Measurements from ENCODE around the gene AGBL3. TPM values are rescaled to one million over a fixed set of nuclear protein-coding genes. Genes with fewer than 3 reads are reported as not detected.

The AGBL3 gene
- total and polyA plus RNA-seq, 12 donors: 0.64 to 2.6 (median 1.1) TPM

DNA sequence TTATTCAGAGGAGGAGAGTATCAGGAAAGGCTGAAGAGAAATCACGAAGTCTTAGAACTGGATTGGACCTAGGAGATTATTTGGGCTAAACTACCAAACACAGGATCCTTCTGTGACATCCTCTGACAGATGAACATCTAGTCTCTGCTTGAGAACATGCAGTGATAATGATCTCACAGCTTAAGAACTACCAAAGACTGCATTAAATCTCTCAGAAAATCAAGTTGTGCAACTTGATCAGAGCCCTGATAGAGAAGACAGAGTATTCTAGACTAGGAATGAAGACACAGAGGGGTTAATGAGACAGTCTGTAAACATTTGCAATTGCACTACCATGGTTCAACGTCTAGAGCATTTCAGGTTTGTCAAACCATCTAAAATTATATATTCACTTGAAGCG, 37.1 kb upstream of the AGBL3 start:
- ATAC-seq (no peak), DNase-seq (no peak)
- Histone ChIP-seq H3K27me3 (no peaks in the 10 kb centered on the region), H3K4me3 (no peak overlapping the region), H3K9me3 (no peaks in the 10 kb centered on the region), H3K36me3 (peaks cover 3 to 100% (median 76%) of the 10 kb centered on the region in 9 donors), H3K4me1 (no peaks in the 10 kb centered on the region), H3K27ac (peak overlapping the region in 1 of 10 donors; percentile 5)
- intact Hi-C loops (cut with DNase I): loop anchor here in 2 of 10 donors (10.0 kb wide), 2 partner anchors 194 to 254 kb away; no protein-coding TSS in a partner anchor
- 80% methylated on average over 3 of the region's 3 CpGs for WGBS, 2 donors
- TF ChIP-seq, protein P1, sequence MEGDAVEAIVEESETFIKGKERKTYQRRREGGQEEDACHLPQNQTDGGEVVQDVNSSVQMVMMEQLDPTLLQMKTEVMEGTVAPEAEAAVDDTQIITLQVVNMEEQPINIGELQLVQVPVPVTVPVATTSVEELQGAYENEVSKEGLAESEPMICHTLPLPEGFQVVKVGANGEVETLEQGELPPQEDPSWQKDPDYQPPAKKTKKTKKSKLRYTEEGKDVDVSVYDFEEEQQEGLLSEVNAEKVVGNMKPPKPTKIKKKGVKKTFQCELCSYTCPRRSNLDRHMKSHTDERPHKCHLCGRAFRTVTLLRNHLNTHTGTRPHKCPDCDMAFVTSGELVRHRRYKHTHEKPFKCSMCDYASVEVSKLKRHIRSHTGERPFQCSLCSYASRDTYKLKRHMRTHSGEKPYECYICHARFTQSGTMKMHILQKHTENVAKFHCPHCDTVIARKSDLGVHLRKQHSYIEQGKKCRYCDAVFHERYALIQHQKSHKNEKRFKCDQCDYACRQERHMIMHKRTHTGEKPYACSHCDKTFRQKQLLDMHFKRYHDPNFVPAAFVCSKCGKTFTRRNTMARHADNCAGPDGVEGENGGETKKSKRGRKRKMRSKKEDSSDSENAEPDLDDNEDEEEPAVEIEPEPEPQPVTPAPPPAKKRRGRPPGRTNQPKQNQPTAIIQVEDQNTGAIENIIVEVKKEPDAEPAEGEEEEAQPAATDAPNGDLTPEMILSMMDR (IDR thresholded peaks at IDR 0.05): no peak

DNA sequence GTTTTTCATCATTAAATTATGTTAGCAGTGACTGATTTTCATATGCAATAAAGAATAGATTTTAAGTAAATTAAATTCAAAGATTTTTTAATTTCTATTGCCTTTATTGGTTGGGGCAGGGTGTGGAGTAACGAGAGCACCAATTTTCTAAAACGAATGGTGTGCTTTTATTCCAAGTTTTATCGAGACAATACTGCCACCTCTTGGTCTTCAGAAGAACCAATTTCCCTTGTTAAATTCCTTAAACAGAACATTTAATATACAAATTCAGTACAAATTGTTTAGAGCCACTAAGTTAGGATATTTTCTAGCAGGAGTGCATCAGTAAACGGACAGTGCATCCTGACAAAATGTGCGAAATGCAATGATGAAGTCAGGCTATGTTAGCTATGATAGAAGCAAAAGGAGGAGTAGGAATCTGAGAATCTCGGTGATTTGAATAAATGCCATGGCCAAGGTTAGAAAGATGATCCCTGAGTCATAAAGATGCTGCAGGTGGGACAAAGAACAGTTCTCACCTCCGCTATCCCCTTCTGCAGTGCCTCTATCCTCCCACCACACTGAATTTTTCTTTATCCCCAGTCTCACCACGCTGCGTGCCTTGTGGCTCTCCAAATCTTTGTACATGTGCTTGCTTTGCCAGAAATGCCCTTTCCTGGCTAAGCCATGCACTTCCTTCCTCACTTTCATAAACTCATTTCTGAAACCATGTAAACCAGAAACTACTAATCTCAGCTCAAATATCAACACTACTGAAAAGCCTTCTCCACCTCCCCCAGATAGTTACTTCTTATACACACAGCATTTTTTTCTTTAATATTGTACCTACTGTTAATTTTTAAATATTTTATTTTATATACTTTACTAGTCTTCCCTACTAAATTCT, 31.9 kb upstream of the AGBL3 start:
- peak in 4 of 8 donors; percentile 23 to 55 (median 36) for ATAC-seq
- Histone ChIP-seq H3K4me1 (no peaks in the 10 kb centered on the region), H3K9me3 (no peaks in the 10 kb centered on the region), H3K27ac (peak overlapping the region in 1 of 10 donors; percentile 16), H3K36me3 (peaks cover 3 to 100% (median 69%) of the 10 kb centered on the region in 9 donors), H3K27me3 (no peaks in the 10 kb centered on the region), H3K4me3 (no peak overlapping the region)
- DNase-seq: no peak
- 59 to 63% methylated on average over 9 of the region's 9 CpGs for WGBS, 2 donors
- TF ChIP-seq, protein P1 (IDR thresholded peaks at IDR 0.05): peak; percentile 25 to 72 (median 59)
- intact Hi-C loops (cut with DNase I): loop anchor here in 7 of 10 donors (2.0 to 5.0 kb wide), 4 partner anchors 262 to 322 kb away; no protein-coding TSS in a partner anchor

DNA sequence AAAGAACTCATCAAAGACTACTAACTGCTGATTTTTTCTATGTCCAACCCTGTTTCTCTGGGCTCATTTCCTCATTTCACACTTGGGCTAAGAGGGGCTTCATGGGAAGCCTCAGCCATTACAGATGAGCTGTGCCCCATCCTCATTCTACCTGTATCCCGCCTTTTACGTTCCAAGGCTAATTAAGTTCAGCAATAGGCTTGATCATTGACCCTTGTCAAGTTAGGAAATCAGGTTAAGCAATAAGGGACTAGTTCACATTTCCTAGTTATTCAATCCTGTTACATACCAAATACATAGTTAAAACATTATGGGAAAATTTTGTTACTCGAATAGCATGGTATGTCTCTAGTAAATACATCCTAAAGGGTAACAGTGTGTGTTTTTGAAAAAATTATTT, 29.3 kb upstream of the AGBL3 start:
- peaks cover 4 to 100% (median 71%) of the 10 kb centered on the region in 9 donors for H3K36me3 ChIP-seq
- intact Hi-C loops (cut with DNase I): loop anchor here in 1 of 10 donors (2.0 kb wide), 1 partner anchor 268 kb away; no protein-coding TSS in a partner anchor
- H3K27me3 ChIP-seq: no peaks in the 10 kb centered on the region
- H3K4me3 ChIP-seq: no peak overlapping the region
- H3K27ac ChIP-seq: no peak overlapping the region
- no peaks in the 10 kb centered on the region for H3K4me1 ChIP-seq
- ATAC-seq (no peak), DNase-seq (no peak)
- H3K9me3 ChIP-seq: no peaks in the 10 kb centered on the region
- WGBS, 2 donors: 96 to 98% methylated on average over 3 of the region's 3 CpGs
- TF ChIP-seq, protein P1 (IDR thresholded peaks at IDR 0.05): no peak

DNA sequence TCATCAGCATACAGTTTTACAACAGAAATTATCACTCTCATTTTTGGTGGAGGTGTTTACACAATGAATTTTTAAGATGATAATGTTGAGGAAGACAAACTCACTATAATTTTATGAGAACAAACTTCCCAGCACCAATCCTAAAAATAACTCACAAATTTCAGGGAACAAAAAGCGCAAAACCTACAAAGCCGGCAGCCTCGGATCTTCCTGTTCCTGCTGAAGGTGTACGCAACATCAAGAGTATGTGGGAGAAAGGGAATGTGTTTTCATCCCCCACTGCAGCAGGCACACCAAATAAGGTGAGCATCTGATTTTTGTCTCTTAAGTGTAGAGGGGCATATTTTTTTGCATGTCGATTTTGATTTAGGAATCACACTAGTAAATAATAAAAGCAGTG, 26.5 kb upstream of the AGBL3 start:
- no peaks in the 10 kb centered on the region for H3K27me3 ChIP-seq
- intact Hi-C loops (cut with DNase I): no loop called here
- H3K9me3 ChIP-seq: no peaks in the 10 kb centered on the region
- WGBS, 2 donors: 93 to 95% methylated on average over 5 of the region's 5 CpGs
- no peak overlapping the region for H3K4me3 ChIP-seq
- ATAC-seq (no peak), DNase-seq (no peak)
- peaks cover 2 to 100% (median 70%) of the 10 kb centered on the region in 9 donors for H3K36me3 ChIP-seq
- H3K27ac ChIP-seq: no peak overlapping the region
- peaks cover 0 to 12% (median 0%) of the 10 kb centered on the region in 9 donors for H3K4me1 ChIP-seq
- TF ChIP-seq, protein P1 (IDR thresholded peaks at IDR 0.05): no peak
